Fibroblast of pulmonary artery (primary cell): ENCODE data around the gene S100A13.

ENCODE experiments used
- DNase-seq: peaks from one replicate; pipeline ENCODE4 v3.0.0-alpha.2; 2010; ENCODE audit warnings: low read depth
- H3K4me3 ChIP-seq: replicated peaks from 2 replicates; pipeline ENCODE4 v1.5.1; 2011; ENCODE audit warnings: low read depth, mild to moderate bottlenecking, control low read depth, low read length, moderate library complexity
- TF ChIP-seq, protein P1 (sequence below): IDR thresholded peaks from 2 replicates; pipeline ENCODE4 v1.5.1; 2011; ENCODE audit warnings: mild to moderate bottlenecking, control low read depth, low read length, inconsistent platforms; ENCODE audit errors: missing control alignments

Gene S100A13

DNA sequence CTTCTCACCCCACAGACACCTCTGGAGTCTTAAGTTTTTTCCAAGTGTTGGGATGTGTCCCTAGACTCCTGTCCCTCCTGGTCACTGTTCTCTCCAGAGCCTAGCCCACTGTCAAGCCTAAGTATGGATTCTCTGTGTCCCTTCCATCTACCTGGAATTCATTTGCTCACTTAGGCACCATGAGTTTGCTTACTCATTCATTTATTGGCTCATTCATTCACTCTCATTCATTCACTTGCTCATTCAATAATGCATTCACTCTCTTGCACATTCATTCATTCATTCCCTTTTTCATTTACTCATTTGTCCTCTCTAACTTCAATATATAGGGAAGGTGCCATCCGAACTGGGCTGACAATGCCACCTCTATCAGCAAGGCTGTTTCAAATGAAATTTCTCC lies 15.9 kb downstream of the S100A13 start:
- no peak for DNase-seq
- peak overlapping the region; percentile 90 for H3K4me3 ChIP-seq
- TF ChIP-seq, protein P1, sequence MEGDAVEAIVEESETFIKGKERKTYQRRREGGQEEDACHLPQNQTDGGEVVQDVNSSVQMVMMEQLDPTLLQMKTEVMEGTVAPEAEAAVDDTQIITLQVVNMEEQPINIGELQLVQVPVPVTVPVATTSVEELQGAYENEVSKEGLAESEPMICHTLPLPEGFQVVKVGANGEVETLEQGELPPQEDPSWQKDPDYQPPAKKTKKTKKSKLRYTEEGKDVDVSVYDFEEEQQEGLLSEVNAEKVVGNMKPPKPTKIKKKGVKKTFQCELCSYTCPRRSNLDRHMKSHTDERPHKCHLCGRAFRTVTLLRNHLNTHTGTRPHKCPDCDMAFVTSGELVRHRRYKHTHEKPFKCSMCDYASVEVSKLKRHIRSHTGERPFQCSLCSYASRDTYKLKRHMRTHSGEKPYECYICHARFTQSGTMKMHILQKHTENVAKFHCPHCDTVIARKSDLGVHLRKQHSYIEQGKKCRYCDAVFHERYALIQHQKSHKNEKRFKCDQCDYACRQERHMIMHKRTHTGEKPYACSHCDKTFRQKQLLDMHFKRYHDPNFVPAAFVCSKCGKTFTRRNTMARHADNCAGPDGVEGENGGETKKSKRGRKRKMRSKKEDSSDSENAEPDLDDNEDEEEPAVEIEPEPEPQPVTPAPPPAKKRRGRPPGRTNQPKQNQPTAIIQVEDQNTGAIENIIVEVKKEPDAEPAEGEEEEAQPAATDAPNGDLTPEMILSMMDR, result no peak

DNA sequence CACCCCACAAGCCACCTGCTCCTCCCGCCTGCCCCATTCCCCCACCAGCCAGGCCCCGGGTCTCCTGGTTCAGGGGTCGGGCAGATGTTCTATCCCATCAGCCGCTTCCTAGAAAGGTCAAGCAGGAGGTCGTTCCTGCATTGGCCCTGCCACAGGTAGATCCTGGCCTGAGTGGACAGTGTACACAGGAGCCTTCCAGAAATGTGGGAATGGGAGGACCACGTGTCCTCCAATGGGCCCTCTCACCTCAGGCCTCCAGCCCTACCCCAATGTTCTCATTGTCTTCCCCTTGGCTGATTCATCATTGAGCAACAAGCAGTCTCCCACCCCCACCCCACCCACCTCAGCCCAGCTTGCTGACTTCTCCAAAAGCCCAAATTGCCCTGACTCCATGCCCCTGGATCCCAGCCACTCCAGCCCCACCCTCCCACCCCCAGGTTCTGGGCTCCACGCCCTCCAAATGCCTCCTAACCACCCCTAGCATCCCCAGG lies 16.4 kb downstream of the S100A13 start:
- peak; percentile 61 for DNase-seq
- H3K4me3 ChIP-seq, result peak overlapping the region; percentile 90
- TF ChIP-seq, protein P1, result no peak

DNA sequence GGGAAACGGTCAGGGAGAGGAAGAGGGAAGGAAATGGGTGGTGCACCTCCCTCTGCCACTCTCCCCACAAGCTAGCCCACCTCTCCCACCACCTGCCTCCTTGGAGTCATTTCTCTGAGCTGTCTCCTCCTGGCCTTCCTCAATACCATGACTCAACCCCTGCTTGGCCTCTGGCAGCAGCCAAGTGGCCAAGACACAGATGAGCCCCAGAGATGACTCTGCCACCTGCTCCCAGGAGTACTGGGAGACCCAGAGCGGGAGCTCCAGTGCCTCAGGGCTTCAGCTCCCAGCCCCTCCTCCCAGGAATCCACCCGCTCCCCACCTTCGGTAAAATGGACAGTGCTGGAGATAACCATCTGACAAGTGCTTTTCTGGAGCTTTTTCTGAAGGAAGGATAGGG lies 17.0 kb downstream of the S100A13 start:
- TF ChIP-seq, protein P1, result no peak
- H3K4me3 ChIP-seq, result peak overlapping the region; percentile 90
- DNase-seq, result no peak

DNA sequence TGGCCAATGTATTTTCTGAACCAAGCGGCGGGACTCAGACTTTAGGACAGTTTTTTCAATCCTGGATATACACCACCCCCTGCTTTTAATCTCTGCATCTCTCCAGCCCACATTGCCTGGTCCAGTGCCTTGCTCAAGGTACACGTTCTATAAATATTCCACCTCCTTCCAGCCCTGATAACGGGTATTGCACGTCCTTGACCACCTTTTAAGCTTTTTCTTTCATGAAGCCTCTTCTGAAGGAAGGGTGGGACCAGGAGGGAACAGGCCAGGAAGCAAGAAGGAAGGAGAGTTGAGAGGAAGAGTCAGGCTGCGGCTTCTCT lies 17.8 kb downstream of the S100A13 start:
- no peak for DNase-seq
- TF ChIP-seq, protein P1, result no peak
- H3K4me3 ChIP-seq, result peak overlapping the region; percentile 90

DNA sequence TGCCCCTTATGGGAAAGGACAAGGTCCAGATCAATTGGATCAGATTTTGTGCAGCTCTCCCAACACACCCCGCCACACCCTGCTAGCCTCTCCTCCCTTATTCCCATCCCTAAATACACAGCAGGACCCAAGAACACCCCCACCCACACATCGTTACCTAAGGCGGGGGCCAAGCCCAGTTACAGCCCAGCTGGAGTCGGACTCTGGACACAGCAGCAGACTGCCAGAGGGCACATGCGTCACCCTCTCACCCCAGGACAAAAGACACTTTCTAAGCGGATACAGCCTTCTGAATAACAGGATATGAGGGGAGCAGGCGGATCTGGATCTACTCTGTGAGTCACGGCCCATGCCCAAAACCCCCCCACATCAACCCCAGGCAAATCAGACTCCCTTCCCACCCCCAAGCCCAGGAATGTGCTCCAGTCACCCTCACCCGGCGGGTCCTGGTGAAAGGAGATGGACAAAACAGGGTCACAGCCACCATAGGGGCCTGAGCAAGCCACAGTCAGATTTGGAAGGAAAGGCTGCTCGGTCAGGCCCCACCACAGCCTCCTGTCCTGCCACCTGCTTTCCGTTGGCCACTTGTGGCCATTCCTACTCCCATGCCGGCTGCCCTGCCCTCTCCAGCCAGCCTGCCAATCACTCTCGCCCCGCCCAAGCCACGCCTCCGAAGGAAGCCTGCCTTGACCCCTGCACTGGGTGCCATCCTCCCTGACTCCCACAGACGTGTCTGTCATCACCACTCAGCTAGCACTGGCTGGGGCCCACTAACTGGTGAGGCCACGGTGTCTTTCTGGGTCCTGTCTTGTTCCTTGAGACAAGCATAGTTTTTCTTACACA lies 18.3 kb downstream of the S100A13 start:
- peak; percentile 97 for DNase-seq
- TF ChIP-seq, protein P1, result no peak
- peak overlapping the region; percentile 90 for H3K4me3 ChIP-seq

DNA sequence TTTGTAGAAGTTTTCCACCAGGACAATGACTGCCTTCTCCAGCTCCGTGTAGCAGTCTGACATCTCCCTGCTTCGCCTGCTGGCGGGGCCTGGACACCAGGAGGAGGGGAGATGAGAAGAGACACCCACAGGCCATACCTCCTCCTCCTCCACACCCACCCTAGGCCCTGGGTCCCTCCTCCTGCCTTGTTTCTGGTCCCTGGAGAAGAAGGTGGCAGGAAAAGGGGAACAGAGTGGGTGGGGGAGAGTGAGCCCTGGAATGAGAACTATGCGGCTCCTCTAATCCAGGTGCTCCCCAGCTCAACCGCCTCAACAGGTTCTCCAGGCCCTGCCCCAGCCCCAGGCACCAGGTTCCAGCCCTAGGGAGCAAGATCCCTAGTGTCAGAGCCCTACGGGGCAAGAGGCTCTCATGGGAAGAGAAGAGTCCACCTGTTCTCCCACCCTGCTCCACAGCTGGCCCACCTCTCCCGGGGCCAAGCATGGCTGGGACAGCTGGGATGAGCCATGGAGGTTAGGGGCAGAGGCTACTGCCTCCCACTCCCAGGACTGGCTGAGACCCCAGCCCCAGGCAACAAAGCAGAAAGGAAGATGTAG lies 19.1 kb downstream of the S100A13 start:
- TF ChIP-seq, protein P1, result no peak
- DNase-seq, result no peak
- peak overlapping the region; percentile 90 for H3K4me3 ChIP-seq
